Right renal pelvis (tissue), 4 donors: ENCODE results near the gene NCLN. TPM values are rescaled to one million over a fixed set of nuclear protein-coding genes. Genes with fewer than 3 reads are reported as not detected.
"Not testable (repeated sequence)": the region's sequence is repeated elsewhere in the genome, so short reads cannot be mapped to it uniquely, and the experiment has no call there.

ENCODE experiments used
- DNase-seq, 4 donors: peaks; one replicate each; pipeline ENCODE4 v3.0.0-alpha.2; 2013; ENCODE audit warnings: low read depth in 4 of 4, low spot score in 3 of 4, missing footprints in 1 of 4
- polyA plus RNA-seq, 4 donors: library from polyadenylated mRNA; unstranded; fragments of 120-200 nt; gene quantifications; one replicate each; pipeline ENCODE4 v1.2.1, GENCODE V29; 2013; ENCODE audit not compliant: insufficient read length in 4 of 4

NCLN gene
- polyA plus RNA-seq, 4 donors = 32.0 to 51.7 (median 35.2) TPM

GRCh38 chr19:3196064-3196932, 10.6 kb downstream of the NCLN start:
- DNase-seq = no peak

GRCh38 chr19:3196933-3197205, 11.1 kb downstream of the NCLN start:
- no peak for DNase-seq

- no peak for DNase-seq
Measured at GRCh38 chr19:3198901-3199700, 13.4 kb downstream of the NCLN start.

- no peak for DNase-seq
Measured at GRCh38 chr19:3201072-3201700, 15.5 kb downstream of the NCLN start.

- DNase-seq = no peak
Measured at GRCh38 chr19:3201911-3202310, 16.2 kb downstream of the NCLN start.

GRCh38 chr19:3202346-3202745, 16.6 kb downstream of the NCLN start:
- DNase-seq = no peak

- DNase-seq = not testable (repeated sequence)
Measured at GRCh38 chr19:3202895-3203294, 17.2 kb downstream of the NCLN start.

GRCh38 chr19:3203805-3204645, 18.3 kb downstream of the NCLN start:
- no peak for DNase-seq

GRCh38 chr19:3204646-3205275, 19.0 kb downstream of the NCLN start:
- DNase-seq = no peak

- no peak for DNase-seq
Measured at GRCh38 chr19:3206216-3206953, 20.7 kb downstream of the NCLN start.

- no peak for DNase-seq
Measured at GRCh38 chr19:3207461-3208242, 21.9 kb downstream of the NCLN start.

GRCh38 chr19:3208317-3209207, 22.8 kb downstream of the NCLN start:
- DNase-seq = no peak

- no peak for DNase-seq
Measured at GRCh38 chr19:3210347-3211017, 24.8 kb downstream of the NCLN start.

GRCh38 chr19:3211191-3211590, 25.5 kb downstream of the NCLN start:
- DNase-seq = no peak

- DNase-seq = no peak
Measured at GRCh38 chr19:3213159-3213558, 27.4 kb downstream of the NCLN start.

- no peak for DNase-seq
Measured at GRCh38 chr19:3216874-3217273, 31.1 kb downstream of the NCLN start.

- DNase-seq = no peak
Measured at GRCh38 chr19:3220576-3220975, 34.8 kb downstream of the NCLN start.
